Uterus (tissue), 4 donors: ENCODE measurements around the gene CCT5. TPM values are rescaled to one million over a fixed set of nuclear protein-coding genes. Genes with fewer than 3 reads are reported as not detected.
"Not testable (repeated sequence)": the region's sequence is repeated elsewhere in the genome, so short reads cannot be mapped to it uniquely, and the experiment has no call there.

Source experiments
- DNase-seq, 2 donors: peaks; one replicate each; pipeline ENCODE4 v3.0.0-alpha.2; 2019 to 2020
- H3K27ac ChIP-seq, 2 donors: fragments of 200-600 bp; sonication (generic); 1 replicate in 1 of 2; 2 replicates in 1 of 2; pipeline ENCODE4 v1.5.1; 2016 to 2018
- H3K27me3 ChIP-seq, 2 donors: fragments of 200-600 bp; sonication (generic); one replicate each; pipeline ENCODE4 v1.5.1; 2018 to 2019; ENCODE audit warnings: control low read depth in 1 of 2
- H3K36me3 ChIP-seq, 2 donors: fragments of 200-600 bp; sonication (generic); one replicate each; pipeline ENCODE4 v1.5.1; 2019; ENCODE audit warnings: control low read depth in 1 of 2
- H3K4me1 ChIP-seq, 2 donors: fragments of 200-600 bp; sonication (generic); one replicate each; pipeline ENCODE4 v1.5.1; 2018 to 2019; ENCODE audit warnings: control low read depth in 1 of 2
- H3K4me3 ChIP-seq, 2 donors: fragments of 200-600 bp; sonication (generic); 1 replicate in 1 of 2; 2 replicates in 1 of 2; pipeline ENCODE4 v1.5.1; 2018 to 2019; ENCODE audit warnings: mild to moderate bottlenecking in 1 of 2
- H3K9me3 ChIP-seq, 2 donors: fragments of 200-600 bp; sonication (generic); one replicate each; pipeline ENCODE4 v1.5.1; 2019; ENCODE audit warnings: control low read depth in 1 of 2
- POLR2A ChIP-seq, 2 donors: fragments of 450-650 bp; IDR thresholded peaks; one replicate each; pipeline ENCODE4 v1.6.1; 2016; ENCODE audit warnings: antibody characterized with exemption in 2 of 2, mild to moderate bottlenecking in 1 of 2, moderate library complexity in 1 of 2
- intact Hi-C: fragments of 100-400 bp; cut with DNase I; formaldehyde crosslinking; loops from one replicate; pipeline ENCODE4 v1.15.1; 2023; ENCODE audit warnings: low total_unique reads
- total RNA-seq, 4 donors: library from RNA; depleted of rRNA in 3 of 4; stranded (reverse); fragments of >200 nt in 3 of 4; gene quantifications; one replicate each; pipeline versions ENCODE4 v1.1.0 to v1.2.4, GENCODE V29; 2014 to 2023
- TF ChIP-seq, protein P1 (sequence below), 4 experiments: fragments of 200-600 bp in 2 of 4; fragments of 450-650 bp in 2 of 4; sonication (generic) in 2 of 4; IDR thresholded peaks; one replicate each; pipeline ENCODE4 v1.5.1; 2016 to 2019; ENCODE audit warnings: antibody characterized with exemption in 4 of 4, mild to moderate bottlenecking in 2 of 4, moderate library complexity in 1 of 4
- donor health status: DM: yes; HTN: yes; CAD: no.

Gene CCT5
- total RNA-seq, 4 donors from 2014 or later = 57.6 to 251 (median 81.2) TPM

GRCh38 chr5:10243660-10244240 is 6.3 kb upstream of the CCT5 start:
- Histone ChIP-seq H3K36me3 (no peaks in the 10 kb centered on the region), H3K27me3 (no peaks in the 10 kb centered on the region), H3K4me3 (no peak overlapping the region), H3K4me1 (no peaks in the 10 kb centered on the region), H3K9me3 (no peaks in the 10 kb centered on the region), H3K27ac (no peak overlapping the region)
- intact Hi-C loops = no loop called here
- no peak for TF ChIP-seq POLR2A (IDR thresholded peaks at IDR 0.05)
- TF ChIP-seq, protein P1, sequence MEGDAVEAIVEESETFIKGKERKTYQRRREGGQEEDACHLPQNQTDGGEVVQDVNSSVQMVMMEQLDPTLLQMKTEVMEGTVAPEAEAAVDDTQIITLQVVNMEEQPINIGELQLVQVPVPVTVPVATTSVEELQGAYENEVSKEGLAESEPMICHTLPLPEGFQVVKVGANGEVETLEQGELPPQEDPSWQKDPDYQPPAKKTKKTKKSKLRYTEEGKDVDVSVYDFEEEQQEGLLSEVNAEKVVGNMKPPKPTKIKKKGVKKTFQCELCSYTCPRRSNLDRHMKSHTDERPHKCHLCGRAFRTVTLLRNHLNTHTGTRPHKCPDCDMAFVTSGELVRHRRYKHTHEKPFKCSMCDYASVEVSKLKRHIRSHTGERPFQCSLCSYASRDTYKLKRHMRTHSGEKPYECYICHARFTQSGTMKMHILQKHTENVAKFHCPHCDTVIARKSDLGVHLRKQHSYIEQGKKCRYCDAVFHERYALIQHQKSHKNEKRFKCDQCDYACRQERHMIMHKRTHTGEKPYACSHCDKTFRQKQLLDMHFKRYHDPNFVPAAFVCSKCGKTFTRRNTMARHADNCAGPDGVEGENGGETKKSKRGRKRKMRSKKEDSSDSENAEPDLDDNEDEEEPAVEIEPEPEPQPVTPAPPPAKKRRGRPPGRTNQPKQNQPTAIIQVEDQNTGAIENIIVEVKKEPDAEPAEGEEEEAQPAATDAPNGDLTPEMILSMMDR (IDR thresholded peaks at IDR 0.05) = no peak
- DNase-seq = no peak

DNA sequence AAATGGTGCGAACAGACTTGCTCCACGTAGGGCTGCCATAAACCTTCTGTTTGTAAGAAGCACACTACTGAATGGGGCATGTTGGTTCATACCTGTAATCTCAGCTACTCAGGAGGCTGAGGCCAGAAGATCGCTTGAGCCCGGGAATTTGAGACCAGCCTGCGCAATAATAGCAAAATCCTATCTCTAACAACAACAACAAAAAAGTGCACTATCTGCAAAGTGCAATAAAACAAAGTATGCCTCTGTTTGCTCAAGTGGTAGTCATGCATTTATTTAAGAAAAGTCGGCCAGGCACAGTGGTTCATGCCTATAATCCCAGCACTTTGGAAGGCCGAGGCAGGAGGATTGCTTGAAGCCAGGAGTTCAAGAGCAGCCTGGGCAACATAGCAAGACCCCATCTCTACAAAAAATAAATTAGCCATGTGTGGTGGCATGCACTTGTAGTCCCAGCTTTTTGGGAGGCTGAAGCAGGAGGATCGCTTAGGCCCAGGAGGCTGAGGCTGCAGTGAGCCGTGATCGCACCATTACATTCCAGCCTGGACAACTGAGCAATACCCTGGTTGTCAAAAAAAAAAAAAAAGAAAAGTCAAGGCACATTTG is 5.6 kb upstream of the CCT5 start:
- Histone ChIP-seq H3K9me3 (no peaks in the 10 kb centered on the region), H3K4me3 (no peak overlapping the region), H3K4me1 (no peaks in the 10 kb centered on the region), H3K27ac (no peak overlapping the region), H3K27me3 (no peaks in the 10 kb centered on the region), H3K36me3 (no peaks in the 10 kb centered on the region)
- no peak for TF ChIP-seq POLR2A (IDR thresholded peaks at IDR 0.05)
- TF ChIP-seq, protein P1 (IDR thresholded peaks at IDR 0.05) = no peak
- DNase-seq = no peak
- intact Hi-C loops = no loop called here

- DNase-seq = no peak
- Histone ChIP-seq H3K27me3 (no peaks in the 10 kb centered on the region), H3K9me3 (no peaks in the 10 kb centered on the region), H3K4me1 (peaks cover under 1 to 4% of the 10 kb centered on the region in 2 donors), H3K27ac (no peak overlapping the region), H3K36me3 (no peaks in the 10 kb centered on the region), H3K4me3 (no peak overlapping the region)
- no peak for TF ChIP-seq POLR2A (IDR thresholded peaks at IDR 0.05)
- TF ChIP-seq, protein P1 (IDR thresholded peaks at IDR 0.05) = no peak
- intact Hi-C loops = no loop called here
Observed at GRCh38 chr5:10246761-10247160, 3.3 kb upstream of the CCT5 start.

GRCh38 chr5:10247217-10247616 is 2.9 kb upstream of the CCT5 start:
- H3K27me3 ChIP-seq, DNase-seq, intact Hi-C loops, H3K27ac ChIP-seq, H3K4me1 ChIP-seq, H3K9me3 ChIP-seq, H3K4me3 ChIP-seq, H3K36me3 ChIP-seq: not testable (repeated sequence)

- Histone ChIP-seq H3K4me1 (peaks cover 4 to 8% of the 10 kb centered on the region in 2 donors), H3K9me3 (no peaks in the 10 kb centered on the region), H3K27ac (peak overlapping the region; percentile 94 to 96), H3K27me3 (no peaks in the 10 kb centered on the region), H3K36me3 (no peaks in the 10 kb centered on the region), H3K4me3 (peak overlapping the region; percentile 64 to 74)
- DNase-seq = peak in 1 of 2 donors; percentile 17
- intact Hi-C loops = no loop called here
- TF ChIP-seq, protein P1 (IDR thresholded peaks at IDR 0.05) = no peak
- no peak for TF ChIP-seq POLR2A (IDR thresholded peaks at IDR 0.05)
Observed at GRCh38 chr5:10248378-10249260, 1.5 kb upstream of the CCT5 start.
